NCI-H345 (cell line): ENCODE data around the gene NETO1.

Experiments
- DNase-seq: peaks from one replicate; lab custom pipeline; 2025; lab: John Stamatoyannopoulos, UW

NETO1 gene

DNA sequence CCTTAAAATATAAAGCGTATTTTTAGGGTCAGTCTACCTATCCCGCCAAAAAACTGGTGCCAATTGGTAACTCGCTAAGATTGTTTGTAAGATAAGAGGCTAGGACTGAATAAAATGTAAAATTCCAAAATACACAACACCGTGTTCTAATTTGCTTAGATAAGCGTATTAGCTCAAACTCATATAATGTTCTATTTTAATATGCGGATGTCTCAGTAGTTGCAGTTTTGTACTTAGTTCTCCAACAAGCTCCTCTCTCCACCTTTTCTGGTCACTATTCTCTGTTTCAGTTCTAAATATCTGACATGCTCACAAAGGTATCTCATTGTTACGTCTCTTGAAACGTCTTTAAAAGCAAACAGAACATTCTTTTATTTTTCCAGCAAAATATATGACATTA, 24.0 kb downstream of the NETO1 start:
- no peak for DNase-seq

DNA sequence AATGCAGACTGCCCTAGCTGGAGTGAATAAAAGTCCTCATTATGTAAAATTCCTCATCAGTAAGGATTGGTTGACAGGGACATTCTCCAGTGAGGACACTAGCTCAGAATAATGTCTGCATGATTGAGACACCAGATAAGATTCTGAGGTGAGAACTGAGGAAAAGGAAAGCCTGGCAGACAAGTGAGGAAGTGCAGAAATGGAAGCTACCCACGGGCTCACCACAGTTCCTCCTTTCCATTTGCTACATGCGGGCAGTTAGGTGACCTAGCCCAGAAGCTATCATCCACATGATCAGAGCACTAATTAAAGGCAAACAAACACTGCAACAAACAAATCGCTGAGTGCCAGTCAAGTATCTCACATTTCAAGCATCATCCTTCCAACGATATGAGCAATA, 27.7 kb downstream of the NETO1 start:
- DNase-seq = no peak

DNA sequence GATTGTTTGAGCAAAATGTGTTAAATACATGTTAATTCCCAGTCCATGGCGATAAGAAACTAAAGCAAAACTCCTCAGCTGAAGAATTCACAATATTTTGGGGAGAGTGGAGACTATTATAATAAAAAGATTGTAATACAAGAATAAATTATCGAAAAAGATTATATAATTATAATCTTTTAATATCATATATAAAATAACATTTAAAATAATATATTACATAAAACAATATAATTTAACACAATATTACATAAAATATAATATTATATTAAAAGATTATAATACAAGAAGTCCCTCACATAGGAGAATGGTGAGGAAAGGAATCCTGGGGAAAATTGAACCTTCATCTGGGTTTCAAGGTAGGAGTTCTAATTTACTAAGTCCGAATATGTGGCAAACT, 33.1 kb downstream of the NETO1 start:
- DNase-seq = no peak

DNA sequence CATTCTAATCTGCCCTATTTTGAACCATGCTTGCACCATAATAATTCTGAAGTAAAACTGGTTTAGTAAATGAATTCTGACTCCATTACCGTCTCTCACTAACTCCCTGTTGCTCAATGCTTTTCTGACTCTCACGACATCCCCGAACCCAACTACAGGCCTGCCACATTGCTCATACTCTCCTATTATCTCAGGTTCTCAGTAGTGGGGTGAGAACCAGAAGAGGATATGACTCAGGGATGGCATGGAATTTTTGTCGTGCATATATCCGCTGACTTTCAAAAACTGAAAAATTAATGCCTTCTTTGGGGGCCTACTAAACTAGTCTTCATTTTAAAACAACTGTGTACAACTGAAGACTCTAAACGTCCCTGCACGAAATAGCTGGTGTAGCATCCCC, 34.3 kb downstream of the NETO1 start:
- DNase-seq = no peak

DNA sequence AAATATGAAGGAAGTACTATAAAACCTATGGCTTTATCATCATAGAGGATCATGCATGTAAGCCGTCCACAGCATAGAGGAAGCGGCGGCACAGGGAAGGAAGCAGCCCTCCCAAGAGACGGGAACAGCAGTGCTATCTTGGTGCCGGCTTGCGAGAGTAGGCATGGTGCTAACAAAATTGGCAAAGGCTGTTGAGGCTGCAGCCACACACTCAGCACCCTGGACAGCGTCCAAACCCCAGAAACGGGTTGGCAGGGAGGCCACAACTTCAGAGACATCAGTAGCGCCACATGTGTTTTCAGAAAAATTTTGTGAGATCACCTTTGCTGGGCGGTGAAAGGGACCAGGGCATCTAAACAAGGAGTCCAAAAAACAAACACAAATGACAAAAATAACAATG, 37.7 kb downstream of the NETO1 start:
- DNase-seq = no peak

DNA sequence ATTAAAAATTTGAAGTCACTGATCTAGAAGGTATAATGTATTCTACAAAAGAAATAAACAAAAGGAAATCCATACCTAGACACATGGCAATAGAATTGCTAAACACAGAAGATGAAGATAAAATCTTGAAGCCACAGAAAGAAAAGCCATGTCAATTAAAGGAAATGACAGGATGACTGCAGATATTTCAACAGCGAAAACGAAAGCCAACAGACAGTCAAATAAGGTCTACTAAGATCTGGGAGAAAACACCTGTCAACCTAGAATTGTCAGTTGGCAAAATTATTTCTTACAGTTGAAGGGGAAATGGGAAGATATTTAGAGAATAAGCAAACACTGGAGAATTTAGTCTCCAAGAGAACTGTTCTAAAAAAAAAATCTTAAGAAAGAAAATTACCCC, 39.2 kb downstream of the NETO1 start:
- DNase-seq = no peak

DNA sequence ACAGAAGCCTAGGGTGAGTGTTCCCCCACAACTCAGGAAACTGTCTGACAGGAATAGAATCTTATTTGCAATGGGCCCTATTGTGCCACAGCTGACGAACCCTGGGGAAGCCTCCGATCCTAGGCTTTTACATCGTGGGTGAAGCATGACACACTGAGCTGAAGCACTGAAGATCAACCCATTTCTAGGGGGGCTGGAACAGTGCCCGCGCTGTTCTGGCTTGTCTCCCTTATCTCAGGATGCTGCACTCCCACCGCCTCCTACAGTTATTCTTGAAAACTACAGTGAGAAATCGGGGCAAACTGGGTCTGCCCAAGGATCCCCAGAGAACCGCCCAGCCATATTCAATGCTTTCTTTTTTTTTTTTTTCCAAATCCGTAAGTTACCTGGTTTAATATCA, 41.1 kb downstream of the NETO1 start:
- no peak for DNase-seq

DNA sequence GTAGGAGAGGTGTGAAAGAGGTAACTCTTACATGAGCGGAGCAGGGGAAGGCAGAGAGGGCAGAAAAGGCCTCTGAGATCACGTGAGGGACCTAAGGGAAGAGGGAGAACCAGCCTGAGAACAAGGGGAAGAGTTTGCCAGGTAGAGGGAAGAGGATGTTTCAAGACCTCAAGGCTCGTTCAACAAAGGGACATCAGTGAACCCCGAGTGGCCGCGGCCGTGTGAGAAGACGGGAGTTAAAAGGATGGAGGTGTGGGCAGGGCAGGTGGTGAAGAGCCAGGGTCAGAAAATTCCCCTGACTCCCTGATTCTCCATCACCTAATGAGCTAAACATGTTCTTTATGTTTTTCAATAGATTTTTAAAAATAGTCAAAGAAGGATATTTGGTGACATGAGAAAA, 44.4 kb downstream of the NETO1 start:
- no peak for DNase-seq

DNA sequence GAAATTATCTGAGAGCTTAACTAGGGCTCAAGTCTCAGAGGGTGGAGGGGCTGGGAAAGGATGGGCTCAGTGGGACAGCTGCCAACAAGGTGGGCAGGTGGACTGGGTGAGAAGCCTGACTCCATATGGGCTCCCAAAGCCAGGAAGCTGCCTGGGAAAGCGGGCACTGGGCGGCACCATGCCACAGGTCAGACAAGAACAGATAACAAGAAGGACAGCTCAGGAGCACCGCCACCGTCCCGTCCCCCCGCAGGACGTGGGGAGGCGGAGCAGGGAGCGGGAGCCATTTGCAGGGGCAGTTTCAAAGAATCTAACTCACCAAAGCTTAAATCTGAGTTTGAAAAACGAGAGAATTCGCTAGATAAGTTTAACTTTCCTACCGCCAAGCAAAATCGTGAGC, 45.6 kb downstream of the NETO1 start:
- no peak for DNase-seq

DNA sequence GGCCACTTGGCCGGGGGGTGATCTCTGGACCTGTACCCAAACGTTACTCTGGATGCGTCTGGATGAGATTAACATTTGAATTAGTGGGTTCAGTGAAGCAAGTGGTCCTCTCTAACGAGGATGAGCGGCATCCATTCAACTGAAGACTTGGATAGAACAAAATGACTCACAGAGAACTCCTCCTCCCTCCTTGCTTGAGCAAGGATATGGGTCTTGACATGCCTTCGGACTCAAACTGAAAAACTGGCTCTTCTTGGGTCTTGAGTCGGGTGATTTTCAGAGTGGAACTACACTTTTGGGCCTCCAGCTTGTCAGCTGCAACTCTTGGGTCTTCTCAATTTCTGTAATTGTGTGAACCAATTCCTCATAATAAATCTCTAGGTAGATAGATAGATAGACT, 47.2 kb downstream of the NETO1 start:
- no peak for DNase-seq

DNA sequence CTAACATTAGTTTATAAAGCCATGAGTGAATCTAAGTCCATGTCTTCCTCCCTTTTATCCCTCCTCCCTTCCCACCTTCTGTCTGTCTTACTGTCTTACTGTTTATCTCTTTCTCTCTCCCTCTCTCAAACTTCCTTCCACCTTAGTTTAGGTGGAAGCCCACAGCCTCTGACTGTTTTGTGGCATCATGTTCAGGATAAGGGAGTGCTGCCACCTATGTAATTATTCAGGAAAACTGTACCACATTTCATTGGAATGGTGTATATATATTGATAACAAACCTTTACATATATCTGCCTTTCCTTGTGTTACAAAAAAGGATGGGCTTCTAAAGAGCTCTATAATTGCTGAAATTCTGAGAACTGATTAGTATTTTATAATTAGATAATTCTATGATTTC, 48.7 kb downstream of the NETO1 start:
- no peak for DNase-seq

DNA sequence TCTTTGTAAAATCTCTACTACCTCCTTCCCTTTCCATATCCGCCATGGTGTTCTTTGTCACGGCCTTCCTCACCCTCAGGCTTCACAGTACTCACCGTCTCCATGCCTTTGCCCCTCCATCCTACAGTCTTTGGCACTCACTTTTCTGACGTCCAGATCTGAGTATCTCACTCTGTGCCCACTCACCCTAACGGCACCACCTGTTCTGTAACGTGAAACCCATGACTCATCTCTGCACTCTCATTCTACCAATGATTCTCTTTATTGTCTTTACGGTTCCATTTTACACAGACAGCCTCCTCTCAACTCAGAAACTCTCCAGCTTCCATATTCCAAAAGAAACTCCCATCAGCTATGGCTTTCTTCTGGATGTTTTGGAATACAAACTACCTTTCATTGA, 56.7 kb downstream of the NETO1 start:
- DNase-seq = no peak

DNA sequence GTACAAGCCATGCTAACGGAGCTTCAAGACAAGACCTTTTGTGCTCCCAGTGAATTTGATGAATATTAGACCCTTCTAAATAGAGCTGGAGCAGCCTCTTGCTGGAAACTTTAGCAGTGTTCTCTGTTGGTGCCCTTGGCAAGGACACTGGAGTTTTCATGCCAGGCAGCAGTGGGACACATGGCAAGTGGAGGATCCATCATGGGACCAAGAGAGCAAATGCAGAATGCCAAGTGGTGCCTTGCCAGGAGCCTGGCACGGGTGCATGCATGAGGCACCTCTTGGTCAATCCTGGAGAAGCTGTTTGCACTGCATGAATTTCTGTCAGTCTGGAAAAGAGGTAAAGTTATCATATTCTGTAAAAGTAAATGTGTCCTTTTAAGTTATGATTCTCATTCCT, 59.1 kb downstream of the NETO1 start:
- DNase-seq = no peak

DNA sequence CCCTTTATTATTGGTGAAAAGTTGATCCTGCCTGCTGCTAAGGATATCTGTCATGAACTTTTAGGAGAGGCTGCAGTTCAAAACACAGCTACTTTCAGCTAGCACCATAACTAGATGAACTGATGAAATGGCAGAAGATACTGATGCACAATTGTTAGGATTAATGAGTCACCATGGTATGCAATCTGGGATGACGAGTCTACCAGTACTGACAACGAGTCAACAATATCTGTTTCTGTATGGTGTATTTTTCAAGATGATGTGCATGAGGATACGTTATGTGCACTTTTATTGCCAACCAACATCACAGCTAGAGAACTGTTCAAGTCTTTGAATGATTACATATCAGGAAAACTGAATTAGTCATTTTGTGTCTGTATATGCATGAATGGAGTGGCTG, 68.7 kb downstream of the NETO1 start:
- no peak for DNase-seq

DNA sequence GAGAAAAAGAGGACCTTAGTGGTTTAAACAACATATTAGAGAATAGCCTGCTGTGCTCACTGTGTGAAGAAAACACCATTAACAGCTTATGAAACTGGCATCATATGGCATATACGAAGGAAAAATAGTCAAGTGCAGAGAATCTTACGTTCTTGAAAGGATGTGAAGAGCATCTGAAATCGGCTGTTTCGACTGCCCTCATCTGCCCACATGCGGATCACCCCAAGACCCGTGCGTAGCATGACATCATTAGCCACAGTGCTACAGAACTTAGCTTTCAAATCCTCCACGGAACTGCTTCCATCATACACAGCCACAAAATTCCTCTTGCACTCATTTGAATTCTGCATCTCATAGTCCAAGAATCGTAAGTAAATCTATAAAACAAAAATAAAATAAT, 84.3 kb downstream of the NETO1 start:
- no peak for DNase-seq

DNA sequence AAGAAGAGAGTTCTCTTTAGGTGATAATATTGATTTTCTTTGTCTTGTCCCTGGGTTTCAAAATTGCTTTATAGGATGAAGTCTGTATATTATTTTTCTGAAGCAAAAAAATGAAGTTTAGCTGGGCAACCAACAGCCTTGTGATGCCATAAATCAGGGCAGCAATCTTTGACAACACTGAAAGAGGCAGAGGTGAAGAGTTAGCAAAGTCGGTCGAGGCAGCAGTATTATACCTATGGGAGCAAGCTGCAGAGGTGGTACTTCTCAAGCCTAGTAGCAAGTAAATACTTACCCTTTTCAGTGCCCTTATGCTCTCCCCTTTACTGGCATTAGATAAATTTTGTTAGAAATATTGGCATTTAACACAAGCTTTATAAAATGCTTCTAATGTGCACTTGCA, 92.9 kb downstream of the NETO1 start:
- DNase-seq = no peak

DNA sequence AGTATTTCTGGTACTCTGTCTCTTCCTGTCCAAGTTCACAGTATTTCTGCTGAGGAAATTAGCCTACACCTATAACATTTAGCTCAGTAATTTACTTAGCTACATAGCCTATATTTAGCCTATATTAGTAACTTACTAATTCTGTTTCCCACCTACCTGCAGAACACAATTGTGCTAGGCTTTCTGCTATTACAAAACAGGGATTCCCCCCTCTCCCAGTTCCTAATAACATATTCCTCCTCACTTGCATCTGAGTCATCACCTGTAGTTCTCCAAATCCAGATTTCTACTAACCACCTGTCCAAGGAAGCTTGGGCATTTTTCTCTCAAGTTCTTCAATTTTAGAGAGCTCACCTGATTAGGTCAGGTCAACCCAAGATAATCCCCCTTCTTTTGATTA, 94.9 kb downstream of the NETO1 start:
- no peak for DNase-seq

DNA sequence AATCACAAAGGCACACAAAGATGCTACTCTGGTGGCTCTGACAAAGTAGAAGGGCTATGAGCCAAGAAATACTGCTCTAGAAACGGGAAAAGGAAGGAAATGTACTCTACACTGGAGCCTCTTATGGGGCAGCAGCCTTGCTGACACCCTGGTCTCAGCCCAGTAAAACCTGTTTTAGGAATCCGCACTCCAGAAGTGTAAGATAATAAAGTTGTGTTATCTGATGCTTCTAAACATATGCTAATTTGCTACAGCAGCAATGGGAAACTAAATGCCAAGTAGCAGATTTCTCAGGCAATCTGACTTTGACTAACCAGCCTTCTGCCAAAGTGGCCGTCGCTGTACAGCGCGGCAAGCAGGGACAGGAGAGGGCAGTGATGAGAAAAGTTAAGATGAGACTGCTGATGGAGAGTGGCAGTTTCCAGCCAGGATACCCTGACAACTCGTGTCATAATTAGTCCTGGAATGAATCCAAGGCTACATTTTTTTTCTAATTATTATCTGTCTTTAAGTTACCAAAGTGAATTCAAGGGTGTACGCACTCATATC, 99.0 kb downstream of the NETO1 start:
- no peak for DNase-seq

DNA sequence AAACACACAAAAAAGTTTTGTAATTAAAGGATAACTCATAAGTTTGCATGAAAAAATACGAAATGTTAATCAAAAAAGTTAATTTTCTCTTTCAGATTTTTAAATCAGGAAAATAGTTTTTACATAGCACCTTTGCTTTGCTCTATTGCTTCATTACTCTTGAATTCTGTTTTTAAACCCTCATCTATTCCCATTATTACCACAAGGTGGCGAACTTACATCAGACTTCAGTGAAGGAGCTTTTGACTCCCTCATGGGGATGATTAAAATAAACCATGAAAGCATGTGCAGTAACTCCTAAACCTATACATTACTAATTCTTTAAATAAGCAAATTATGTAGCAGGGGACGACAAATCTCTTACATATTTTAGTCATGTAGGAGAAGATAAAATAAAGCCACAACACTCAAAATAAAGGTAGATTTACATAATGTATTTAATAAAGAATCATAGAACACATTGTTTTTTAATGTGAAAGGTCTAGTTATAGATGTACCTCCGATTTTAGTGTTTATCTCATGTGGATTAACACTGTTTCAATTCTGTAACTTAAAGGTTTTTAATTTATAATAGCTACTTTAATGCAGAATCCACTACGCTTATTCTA, 105.2 kb downstream of the NETO1 start:
- peak; percentile 77 for DNase-seq

DNA sequence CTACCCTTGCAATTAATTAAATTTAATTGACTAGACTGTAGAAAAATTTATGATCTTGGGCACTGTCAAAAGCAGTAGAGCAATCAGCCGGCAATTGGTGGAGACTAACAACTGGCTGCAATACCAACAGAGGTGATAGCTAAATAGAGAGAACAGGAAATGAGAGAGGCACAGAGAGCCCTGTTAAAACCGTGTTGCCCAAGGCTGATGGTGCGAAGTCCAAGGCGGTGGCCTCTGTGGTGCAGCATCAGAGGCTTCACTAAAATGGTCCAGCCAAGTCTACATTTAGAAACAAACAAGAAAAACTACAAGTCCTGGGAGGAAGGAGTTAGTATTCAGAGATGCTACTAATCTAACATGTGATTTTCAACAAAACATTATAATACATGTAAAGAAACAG, 115.6 kb downstream of the NETO1 start:
- no peak for DNase-seq

DNA sequence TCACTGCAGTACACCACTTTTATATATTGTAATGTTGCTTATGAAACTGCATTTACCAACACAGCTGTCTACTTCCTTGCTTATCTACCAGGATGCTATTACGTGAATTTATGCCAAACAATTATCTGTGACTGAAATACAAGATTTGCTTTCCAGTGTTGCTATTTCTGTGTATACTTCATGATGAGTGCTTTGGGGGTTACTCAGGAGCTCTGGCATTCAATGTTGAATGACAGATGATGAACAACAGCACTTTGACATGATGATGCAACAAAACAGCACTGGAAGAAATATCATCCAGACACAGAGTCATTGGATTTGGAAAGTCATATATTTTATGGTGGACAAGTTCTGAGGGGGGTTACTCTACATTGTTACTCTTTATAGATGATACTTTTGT, 125.8 kb downstream of the NETO1 start:
- no peak for DNase-seq

DNA sequence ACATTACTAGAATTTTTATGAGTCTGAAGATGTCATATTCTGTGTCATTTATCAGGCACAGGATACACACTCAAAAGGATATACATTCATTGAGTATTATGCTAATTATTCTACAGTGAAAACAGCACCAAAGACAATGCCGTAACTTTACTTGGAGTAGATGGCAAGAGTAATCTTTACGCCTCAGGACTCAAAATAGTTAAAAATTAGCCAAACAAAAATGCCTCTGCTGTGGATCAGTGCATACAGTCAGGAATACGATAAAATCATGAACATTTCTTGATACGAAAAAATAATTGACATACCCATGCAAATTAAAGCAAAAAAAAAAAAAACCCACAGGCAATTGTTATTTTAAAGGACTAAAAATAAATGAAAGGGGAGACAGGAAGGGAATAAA, 129.7 kb downstream of the NETO1 start:
- DNase-seq = no peak

DNA sequence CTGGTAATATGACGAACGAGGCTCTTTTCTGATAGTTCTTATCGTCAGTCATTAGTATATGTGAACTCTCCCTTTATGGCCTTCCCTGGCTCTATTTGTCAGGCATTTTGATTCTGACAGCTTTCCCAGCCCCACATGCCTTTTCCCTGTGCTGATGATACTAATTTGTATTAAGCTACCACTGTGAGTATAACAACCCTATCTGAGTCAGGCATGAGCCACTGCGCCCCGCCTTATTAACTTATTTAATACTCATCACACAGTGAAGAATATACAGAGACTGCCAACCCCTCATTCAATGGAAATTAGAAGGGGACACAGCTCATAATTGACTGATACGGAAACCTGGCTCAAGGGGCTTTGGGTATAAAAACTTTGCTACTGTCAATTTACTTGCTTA, 140.0 kb downstream of the NETO1 start:
- DNase-seq = no peak

DNA sequence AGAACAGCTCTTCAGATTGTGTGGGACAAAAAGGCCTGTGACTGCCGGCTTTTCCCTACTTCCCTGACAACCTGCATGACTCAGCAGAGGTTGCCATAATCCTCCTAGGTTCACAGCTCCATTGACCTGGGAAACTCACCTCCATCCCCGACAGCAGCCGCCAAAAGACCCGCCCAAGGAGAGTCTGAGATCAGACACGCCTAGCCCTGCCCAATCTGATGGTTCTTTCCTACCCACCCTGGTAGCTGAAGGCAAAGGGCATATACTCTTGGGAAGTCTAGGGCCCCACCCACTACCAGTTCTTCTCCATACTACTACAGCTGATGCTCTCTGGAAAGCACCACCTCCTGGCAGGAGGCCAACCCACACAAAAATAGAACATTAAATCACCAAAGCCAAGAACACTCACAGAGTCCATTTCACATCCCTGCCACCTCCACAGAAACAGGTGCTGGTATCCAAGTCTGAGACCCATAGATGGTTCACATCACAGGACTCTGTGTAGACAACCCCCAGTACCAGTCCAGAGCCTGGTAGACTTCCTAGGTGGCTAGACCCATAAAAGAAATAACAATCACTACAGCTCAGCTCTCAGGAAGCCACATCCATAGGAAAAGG, 140.6 kb downstream of the NETO1 start:
- DNase-seq = peak; percentile 15
